Measurements from ENCODE around the gene SORCS3. TPM values are rescaled to one million over a fixed set of nuclear protein-coding genes. Genes with fewer than 3 reads are reported as not detected.

Gene SORCS3
- polyA plus RNA-seq, 1 donor from 2014 or later, result 9.8 TPM

- Histone ChIP-seq H3K79me2 (replicated peaks; ENCODE audit: insufficient read depth, low read length) (no peaks in the 10 kb centered on the region), H3K36me3 (ENCODE audit: insufficient read depth, low read length) (no peaks in the 10 kb centered on the region), H3K4me2 (ENCODE audit: low read length) (no peak overlapping the region), H3K9me2 (ENCODE audit: insufficient read depth, low read length) (no peaks in the 10 kb centered on the region), H4K20me1 (ENCODE audit: insufficient read depth) (no peaks in the 10 kb centered on the region), H2AFZ (ENCODE audit: low read depth, low read length) (no peak overlapping the region), H3K27ac (ENCODE audit: low read length) (no peak overlapping the region), H3F3A (ENCODE audit: insufficient read depth, low read length, poor library complexity, severe bottlenecking) (no peaks in the 10 kb centered on the region), H3K9me3 (ENCODE audit: low read length) (no peaks in the 10 kb centered on the region), H3K9ac (ENCODE audit: low read length) (no peak overlapping the region), H3K27me3 (ENCODE audit: insufficient read depth, low read depth, low read length) (no peaks in the 10 kb centered on the region), H3K4me3 (ENCODE audit: low read length) (no peak overlapping the region)
- no peak for TF ChIP-seq RAD21 (conservative IDR thresholded peaks at IDR 0.05)
- no peak for TF ChIP-seq SMC3 (conservative IDR thresholded peaks at IDR 0.05; ENCODE audit: poor library complexity)
- TF ChIP-seq REST (IDR thresholded peaks at IDR 0.05; ENCODE audit: borderline replicate concordance), result no peak
- TF ChIP-seq EZH2 (IDR thresholded peaks at IDR 0.05; ENCODE audit: borderline replicate concordance, insufficient read depth, low read length, poor library complexity, severe bottlenecking), result no peak
- no peak for TF ChIP-seq TAF1 (IDR thresholded peaks at IDR 0.05; ENCODE audit: low read depth)
Observed at GRCh38 chr10:104663076-104663475, 22.0 kb downstream of the SORCS3 start.

GRCh38 chr10:104663563-104663962, 22.5 kb downstream of the SORCS3 start:
- Histone ChIP-seq H3K9me2 (ENCODE audit: insufficient read depth, low read length) (no peaks in the 10 kb centered on the region), H3K79me2 (replicated peaks; ENCODE audit: insufficient read depth, low read length) (no peaks in the 10 kb centered on the region), H2AFZ (ENCODE audit: low read depth, low read length) (no peak overlapping the region), H3K9ac (ENCODE audit: low read length) (no peak overlapping the region), H3K9me3 (ENCODE audit: low read length) (no peaks in the 10 kb centered on the region), H3K27ac (ENCODE audit: low read length) (no peak overlapping the region), H3K4me2 (ENCODE audit: low read length) (no peak overlapping the region), H3F3A (ENCODE audit: insufficient read depth, low read length, poor library complexity, severe bottlenecking) (no peaks in the 10 kb centered on the region), H3K27me3 (ENCODE audit: insufficient read depth, low read depth, low read length) (no peaks in the 10 kb centered on the region), H3K4me3 (ENCODE audit: low read length) (no peak overlapping the region), H4K20me1 (ENCODE audit: insufficient read depth) (no peaks in the 10 kb centered on the region), H3K36me3 (ENCODE audit: insufficient read depth, low read length) (no peaks in the 10 kb centered on the region)
- no peak for TF ChIP-seq POLR2AphosphoS5 (IDR thresholded peaks at IDR 0.05)
- no peak for TF ChIP-seq EZH2 (IDR thresholded peaks at IDR 0.05; ENCODE audit: borderline replicate concordance, insufficient read depth, low read length, poor library complexity, severe bottlenecking)
- no peak for TF ChIP-seq REST (IDR thresholded peaks at IDR 0.05; ENCODE audit: borderline replicate concordance)
- TF ChIP-seq MXI1 (conservative IDR thresholded peaks at IDR 0.05; ENCODE audit: poor library complexity, severe bottlenecking), result no peak
- TF ChIP-seq EP300 (conservative IDR thresholded peaks at IDR 0.05; ENCODE audit: poor library complexity, severe bottlenecking), result no peak
- TF ChIP-seq RAD21 (conservative IDR thresholded peaks at IDR 0.05), result no peak
- TF ChIP-seq SMC3 (conservative IDR thresholded peaks at IDR 0.05; ENCODE audit: poor library complexity), result no peak
- TF ChIP-seq CTCF (IDR thresholded peaks at IDR 0.05; ENCODE audit: poor library complexity, severe bottlenecking), result no peak
- no peak for TF ChIP-seq TAF1 (IDR thresholded peaks at IDR 0.05; ENCODE audit: low read depth)
